IMR-90 (cell line): ENCODE measurements around the gene GRIK1. TPM values are rescaled to one million over a fixed set of nuclear protein-coding genes. Genes with fewer than 3 reads are reported as not detected.

Experiments used
- ATAC-seq: fragments of 200-7000 bp; cut with Tn5 transposase; 2 replicates; pipeline ENCODE4 v1.9.1; 2020; ENCODE audit warnings: low read depth, mild to moderate bottlenecking, moderate library complexity
- BruUV-seq: library from RNA; stranded (reverse); fragments of 400-500 nt; replicated peaks from 2 replicates; lab custom pipeline; 2021; lab: Mats Ljungman, UMichigan
- CTCF ChIA-PET: fragments of 300-600 bp; formaldehyde crosslinking; extraction: SDS; loops from one replicate; lab custom pipeline; 2021; ENCODE audit warnings: antibody characterized with exemption; lab: Yijun Ruan, JAX
- POLR2A ChIA-PET: fragments of 300-600 bp; sonication (Branson Sonifier 250); formaldehyde crosslinking; loops from one replicate; lab custom pipeline; 2022; ENCODE audit warnings: antibody characterized with exemption; ENCODE audit not compliant: unreplicated experiment; lab: Charles Lee
- DNase-seq: peaks from one replicate; pipeline ENCODE4 v3.0.0; 2013
- H2AFZ ChIP-seq: replicated peaks from 2 replicates; pipeline ENCODE3; 2013; ENCODE audit warnings: low read length, mild to moderate bottlenecking; ENCODE audit not compliant: poor library complexity
- H2AK5ac ChIP-seq: 2 replicates; pipeline ENCODE4 v1.6.1; 2013; ENCODE audit warnings: low read depth, low read length, inconsistent platforms
- H2AK9ac ChIP-seq: replicated peaks from 2 replicates; pipeline ENCODE3; 2013; ENCODE audit warnings: mild to moderate bottlenecking, low read depth, low read length, moderate library complexity; ENCODE audit not compliant: poor library complexity
- H2BK120ac ChIP-seq: 2 replicates; pipeline ENCODE4 v1.6.1; 2013; ENCODE audit warnings: low read depth, low read length, inconsistent platforms
- H2BK15ac ChIP-seq: 3 replicates; pipeline ENCODE4 v1.6.1; 2013; ENCODE audit warnings: low read depth, low read length, inconsistent platforms
- H2BK20ac ChIP-seq: 2 replicates; pipeline ENCODE4 v1.6.1; 2013; ENCODE audit warnings: low read depth, mild to moderate bottlenecking, inconsistent platforms, low read length, moderate library complexity
- H2BK5ac ChIP-seq: 2 replicates; pipeline ENCODE4 v1.6.1; 2013; ENCODE audit warnings: mild to moderate bottlenecking, low read depth, low read length, inconsistent platforms; ENCODE audit not compliant: poor library complexity, severe bottlenecking
- H3K14ac ChIP-seq: replicated peaks from 2 replicates; pipeline ENCODE4 v1.6.1; 2013; ENCODE audit warnings: low read depth, low read length, inconsistent platforms
- H3K18ac ChIP-seq: 2 replicates; pipeline ENCODE4 v1.6.1; 2013; ENCODE audit warnings: low read depth, low read length, control low read depth
- H3K23ac ChIP-seq: 2 replicates; pipeline ENCODE4 v1.6.1; 2013; ENCODE audit warnings: low read depth, low read length, inconsistent platforms
- H3K27ac ChIP-seq: 2 replicates; pipeline ENCODE4 v1.5.1; 2013; ENCODE audit warnings: mild to moderate bottlenecking, control low read depth, low read length; ENCODE audit not compliant: insufficient read depth
- H3K27me3 ChIP-seq: 2 replicates; pipeline ENCODE4 v1.6.1; 2013; ENCODE audit warnings: low read length; ENCODE audit not compliant: control insufficient read depth, insufficient read depth
- H3K36me3 ChIP-seq: 2 replicates; pipeline ENCODE4 v1.6.1; 2013; ENCODE audit warnings: low read length, mixed read lengths; ENCODE audit not compliant: control insufficient read depth, insufficient read depth
- H3K4ac ChIP-seq: 2 replicates; pipeline ENCODE4 v1.6.1; 2013; ENCODE audit warnings: low read depth, low read length, inconsistent platforms
- H3K4me1 ChIP-seq: 2 replicates; pipeline ENCODE4 v1.6.1; 2013; ENCODE audit warnings: low read length, mixed read lengths; ENCODE audit not compliant: control insufficient read depth, insufficient read depth
- H3K4me2 ChIP-seq: 2 replicates; pipeline ENCODE4 v1.6.1; 2013; ENCODE audit warnings: low read depth, mild to moderate bottlenecking, control low read depth, low read length, moderate library complexity
- H3K4me3 ChIP-seq: 2 replicates; pipeline ENCODE4 v1.5.1; 2013; ENCODE audit warnings: low read depth, mild to moderate bottlenecking, control low read depth, low read length, moderate library complexity; ENCODE audit not compliant: insufficient read depth
- H3K56ac ChIP-seq: 2 replicates; pipeline ENCODE4 v1.6.1; 2013; ENCODE audit warnings: low read length, inconsistent platforms; ENCODE audit not compliant: insufficient read depth; ENCODE audit errors: extremely low read depth
- H3K79me1 ChIP-seq, 2 experiments: 2 replicates each; pipeline ENCODE4 v1.6.1; 2013; ENCODE audit warnings: low read length in 2 of 2, inconsistent platforms in 1 of 2, low read depth in 1 of 2
- H3K9ac ChIP-seq: 2 replicates; pipeline ENCODE4 v1.6.1; 2013; ENCODE audit warnings: low read depth, low read length, control low read depth
- H3K9me1 ChIP-seq: 2 replicates; pipeline ENCODE4 v1.6.1; 2013; ENCODE audit warnings: low read length, inconsistent platforms; ENCODE audit not compliant: insufficient read depth
- H3K9me3 ChIP-seq: 2 replicates; pipeline ENCODE4 v1.6.1; 2013; ENCODE audit warnings: low read length; ENCODE audit not compliant: control insufficient read depth, insufficient read depth
- H4K20me1 ChIP-seq: 2 replicates; pipeline ENCODE4 v1.6.1; 2013; ENCODE audit warnings: low read length, inconsistent platforms; ENCODE audit not compliant: insufficient read depth
- H4K5ac ChIP-seq: 2 replicates; pipeline ENCODE4 v1.6.1; 2013; ENCODE audit warnings: mild to moderate bottlenecking, low read depth, low read length, control low read depth
- H4K8ac ChIP-seq, 2 experiments: 2 replicates each; pipeline ENCODE4 v1.6.1; 2013; ENCODE audit warnings: low read depth in 2 of 2, low read length in 2 of 2, control low read depth in 1 of 2, inconsistent platforms in 1 of 2
- H4K91ac ChIP-seq: 2 replicates; pipeline ENCODE4 v1.6.1; 2013; ENCODE audit warnings: low read depth, low read length, inconsistent platforms; ENCODE audit not compliant: insufficient read depth
- BHLHE40 ChIP-seq: fragments of 150-350 bp; IDR thresholded peaks from 2 replicates; pipeline ENCODE4 v1.6.1; 2016; ENCODE audit warnings: mild to moderate bottlenecking, low read depth, low read length
- CEBPB ChIP-seq: IDR thresholded peaks from 2 replicates; pipeline ENCODE4 v1.6.1; 2012; ENCODE audit warnings: low read depth, low read length, improper control_type of control experiment
- CHD1 ChIP-seq: IDR thresholded peaks from 2 replicates; pipeline ENCODE4 v1.6.1; 2012; ENCODE audit warnings: low read depth, low read length, improper control_type of control experiment
- CTCF ChIP-seq: conservative IDR thresholded peaks from 2 replicates; pipeline ENCODE4 v1.5.1; 2012; ENCODE audit warnings: mild to moderate bottlenecking, low read depth, low read length, improper control_type of control experiment
- FOS ChIP-seq: fragments of 150-350 bp; IDR thresholded peaks from 2 replicates; pipeline ENCODE4 v1.6.1; 2016; ENCODE audit warnings: low read depth, low read length
- MAFK ChIP-seq: IDR thresholded peaks from 2 replicates; pipeline ENCODE4 v1.6.1; 2012; ENCODE audit warnings: low read depth, low read length, improper control_type of control experiment
- MAZ ChIP-seq: IDR thresholded peaks from 2 replicates; pipeline ENCODE4 v1.6.1; 2012; ENCODE audit warnings: low read depth, mild to moderate bottlenecking, low read length, improper control_type of control experiment, moderate library complexity, borderline replicate concordance
- MXI1 ChIP-seq: IDR thresholded peaks from 2 replicates; pipeline ENCODE4 v1.6.1; 2012; ENCODE audit warnings: low read depth, mild to moderate bottlenecking, low read length, moderate library complexity, borderline replicate concordance
- NFE2L2 ChIP-seq: fragments of 150-350 bp; IDR thresholded peaks from 2 replicates; pipeline ENCODE4 v1.6.1; 2016; ENCODE audit warnings: low read depth, mild to moderate bottlenecking, low read length
- POLR2A ChIP-seq: IDR thresholded peaks from 2 replicates; pipeline ENCODE4 v1.6.1; 2012; ENCODE audit warnings: mild to moderate bottlenecking, low read depth, low read length
- RAD21 ChIP-seq: IDR thresholded peaks from 2 replicates; pipeline ENCODE4 v1.6.1; 2012; ENCODE audit warnings: low read length, improper control_type of control experiment
- RCOR1 ChIP-seq: IDR thresholded peaks from 2 replicates; pipeline ENCODE4 v1.6.1; 2012; ENCODE audit warnings: mild to moderate bottlenecking, low read length, improper control_type of control experiment; ENCODE audit not compliant: insufficient replicate concordance
- RFX5 ChIP-seq: IDR thresholded peaks from 2 replicates; pipeline ENCODE4 v1.8.0; 2012; ENCODE audit warnings: low read depth, mild to moderate bottlenecking, low read length, moderate library complexity
- SMC3 ChIP-seq: fragments of 150-350 bp; IDR thresholded peaks from 2 replicates; pipeline ENCODE4 v1.6.1; 2016; ENCODE audit warnings: low read depth, mild to moderate bottlenecking, antibody characterized with exemption, low read length, moderate library complexity
- USF2 ChIP-seq: fragments of 150-350 bp; IDR thresholded peaks from 2 replicates; pipeline ENCODE4 v1.6.1; 2017; ENCODE audit warnings: mild to moderate bottlenecking, antibody characterized with exemption, low read length, low read depth
- WGBS, 2 experiments: methylation state at CpG; one replicate each; pipeline versions ENCODE4 v1.1.5 to v1.1.7; 2013; ENCODE audit warnings: missing lambda C conversion rate in 2 of 2; ENCODE audit not compliant: insufficient read length in 1 of 2; ENCODE audit errors: extremely low coverage in 2 of 2; 5-methylcytosine and 5-hydroxymethylcytosine counted together
- dilution Hi-C: fragments of 300-500 bp; cut with HindIII; formaldehyde crosslinking; loops from one replicate; pipeline ENCODE4 v1.14.3; 2018; ENCODE audit warnings: low sequenced_read_pairs; ENCODE audit not compliant: unreplicated experiment
- in situ Hi-C: fragments of 300-500 bp; cut with MboI; formaldehyde crosslinking; loops from 3 replicates; pipeline ENCODE4 v1.14.3; 2019; ENCODE audit warnings: low sequenced_read_pairs, inconsistent platforms, mixed read lengths
- intact Hi-C: fragments of 100-400 bp; cut with micrococcal nuclease; formaldehyde crosslinking; loops from 2 replicates; pipeline ENCODE4 v1.10.0; 2022
- polyA plus RNA-seq, 3 experiments: library from polyadenylated mRNA; depleted of rRNA; stranded (reverse); fragments of >200 nt; gene quantifications; 2 replicates each; pipeline ENCODE4 v1.2.3, GENCODE V29; 2012; ENCODE audit warnings: low replicate concordance in 1 of 3
- total RNA-seq: library from RNA; depleted of rRNA; stranded (reverse); fragments of >200 nt; gene quantifications from 2 replicates; pipeline ENCODE4 v1.2.3, GENCODE V29; 2012
- TF ChIP-seq, protein P1 (sequence below): fragments of 150-350 bp; IDR thresholded peaks from 2 replicates; pipeline ENCODE4 v1.6.1; 2016; ENCODE audit warnings: low read depth, mild to moderate bottlenecking, low read length, moderate library complexity, borderline replicate concordance

GRIK1 gene
- total and polyA plus RNA-seq, 2 of the 4 experiments (the other 2 are of a cell fraction): not detected

DNA sequence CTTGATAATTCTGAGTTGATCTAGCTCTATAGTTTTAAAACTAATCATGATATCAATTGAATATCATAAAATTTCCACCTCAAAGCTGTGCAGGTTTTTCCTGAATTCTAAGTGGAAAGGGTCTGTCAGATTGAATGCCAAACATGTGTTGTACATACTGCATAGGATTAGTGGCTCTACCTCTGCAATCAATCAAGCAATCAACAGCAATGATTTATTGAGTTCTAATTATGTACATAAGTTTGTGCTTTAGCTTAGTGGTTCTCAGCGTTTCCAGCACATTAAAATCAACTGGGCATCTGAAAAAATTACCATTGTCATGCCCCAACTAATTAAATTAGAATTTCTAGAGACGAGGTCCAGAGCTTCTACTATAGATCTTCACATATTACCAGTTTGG, 389.6 kb downstream of the GRIK1 start:
- H3K9me1 ChIP-seq: no peaks in the 10 kb centered on the region; the same call in 1 of the 2 replicates
- peaks cover 6% of the 10 kb centered on the region for H3K4me1 ChIP-seq
- BruUV-seq: no TSS peak
- intact Hi-C loops (no loop called here), in situ Hi-C loops (no loop called here), dilution Hi-C loops (no loop called here)
- H3K56ac ChIP-seq: no peak overlapping the region
- no peak overlapping the region for H3K14ac ChIP-seq
- H3K27me3 ChIP-seq: no peaks in the 10 kb centered on the region
- ATAC-seq (no peak), DNase-seq (no peak)
- H3K9me3 ChIP-seq: no peaks in the 10 kb centered on the region
- H3K36me3 ChIP-seq: no peaks in the 10 kb centered on the region
- H2AK5ac ChIP-seq: no peak overlapping the region
- H3K27ac ChIP-seq: no peak overlapping the region
- no peak overlapping the region for H3K4me2 ChIP-seq
- no peak overlapping the region for H3K18ac ChIP-seq
- H4K8ac ChIP-seq: no peak overlapping the region
- no peak overlapping the region for H2AK9ac ChIP-seq
- H2BK120ac ChIP-seq: no peak overlapping the region
- no peak overlapping the region for H4K91ac ChIP-seq
- POLR2A ChIA-PET: no interaction called here
- H3K4me3 ChIP-seq: no peak overlapping the region
- no peak overlapping the region for H2BK15ac ChIP-seq
- no peak for TF ChIP-seq CEBPB
- no peak for TF ChIP-seq POLR2A
- TF ChIP-seq RFX5: no peak
- TF ChIP-seq SMC3: no peak
- no peak for TF ChIP-seq USF2
- TF ChIP-seq CTCF: no peak
- no peak for TF ChIP-seq MAZ
- no peak for TF ChIP-seq RCOR1
- no peak for TF ChIP-seq NFE2L2
- no peak for TF ChIP-seq MXI1
- no peak for TF ChIP-seq CHD1
- TF ChIP-seq FOS: no peak
- TF ChIP-seq, protein P1, sequence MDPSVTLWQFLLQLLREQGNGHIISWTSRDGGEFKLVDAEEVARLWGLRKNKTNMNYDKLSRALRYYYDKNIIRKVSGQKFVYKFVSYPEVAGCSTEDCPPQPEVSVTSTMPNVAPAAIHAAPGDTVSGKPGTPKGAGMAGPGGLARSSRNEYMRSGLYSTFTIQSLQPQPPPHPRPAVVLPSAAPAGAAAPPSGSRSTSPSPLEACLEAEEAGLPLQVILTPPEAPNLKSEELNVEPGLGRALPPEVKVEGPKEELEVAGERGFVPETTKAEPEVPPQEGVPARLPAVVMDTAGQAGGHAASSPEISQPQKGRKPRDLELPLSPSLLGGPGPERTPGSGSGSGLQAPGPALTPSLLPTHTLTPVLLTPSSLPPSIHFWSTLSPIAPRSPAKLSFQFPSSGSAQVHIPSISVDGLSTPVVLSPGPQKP: no peak
- no peak for TF ChIP-seq RAD21
- no peak for TF ChIP-seq BHLHE40
- no peak for TF ChIP-seq MAFK
- no peak overlapping the region for H2AFZ ChIP-seq
- H4K20me1 ChIP-seq: no peaks in the 10 kb centered on the region
- H3K4ac ChIP-seq: no peak overlapping the region
- H2BK5ac ChIP-seq: no peak overlapping the region
- no peak overlapping the region for H3K23ac ChIP-seq
- H3K79me1 ChIP-seq: no peaks in the 10 kb centered on the region
- H4K5ac ChIP-seq: no peak overlapping the region
- no peak overlapping the region for H3K9ac ChIP-seq
- CTCF ChIA-PET: no interaction called here
- H2BK20ac ChIP-seq: no peak overlapping the region
- no CpG with 5 or more reads among the region's 2 CpGs for WGBS, 2 experiments
